T-helper 17 cell (primary cell): ENCODE data around the gene CD276. TPM values are rescaled to one million over a fixed set of nuclear protein-coding genes. Genes with fewer than 3 reads are reported as not detected.
"Not testable (repeated sequence)": the region's sequence is repeated elsewhere in the genome, so short reads cannot be mapped to it uniquely, and the experiment has no call there.

Experiments
- ATAC-seq: fragments of 150-1000 bp; cut with Tn5 transposase; 2 replicates; pipeline ENCODE4 v1.10.0; 2021; ENCODE audit warnings: mild to moderate bottlenecking, moderate library complexity
- DNase-seq, 3 donors: peaks; one replicate each; pipeline versions ENCODE4 v3.0.0 to v3.0.0-alpha.2; 2020 to 2021
- H3K9me3 ChIP-seq: one replicate; pipeline ENCODE4 v1.7.0; 2013; ENCODE audit warnings: low read length, mild to moderate bottlenecking; ENCODE audit not compliant: control insufficient read depth, poor library complexity, severe bottlenecking
- H3K27ac Mint-ChIP-seq: one replicate; pipeline ENCODE4 v1.8.0; 2022; ENCODE audit warnings: mild to moderate bottlenecking, moderate library complexity, mixed read lengths
- H3K27me3 Mint-ChIP-seq: one replicate; pipeline ENCODE4 v1.8.0; 2022; ENCODE audit warnings: mixed read lengths
- H3K36me3 Mint-ChIP-seq: one replicate; pipeline ENCODE4 v1.8.0; 2022; ENCODE audit warnings: low read depth, mixed read lengths
- H3K4me1 Mint-ChIP-seq: one replicate; pipeline ENCODE4 v1.8.0; 2022; ENCODE audit warnings: mild to moderate bottlenecking, mixed read lengths
- H3K4me3 Mint-ChIP-seq: one replicate; pipeline ENCODE4 v1.8.0; 2022; ENCODE audit warnings: mild to moderate bottlenecking, moderate library complexity, mixed read lengths
- total RNA-seq, 4 donors: library from RNA in 2 of 4; stranded (reverse) in 2 of 4; gene quantifications; one replicate each; pipeline ENCODE4 v1.2.3 and lab custom pipeline; 2022 to 2026

CD276 gene
- total RNA-seq, 2 donors from 2014 or later: not detected

DNA sequence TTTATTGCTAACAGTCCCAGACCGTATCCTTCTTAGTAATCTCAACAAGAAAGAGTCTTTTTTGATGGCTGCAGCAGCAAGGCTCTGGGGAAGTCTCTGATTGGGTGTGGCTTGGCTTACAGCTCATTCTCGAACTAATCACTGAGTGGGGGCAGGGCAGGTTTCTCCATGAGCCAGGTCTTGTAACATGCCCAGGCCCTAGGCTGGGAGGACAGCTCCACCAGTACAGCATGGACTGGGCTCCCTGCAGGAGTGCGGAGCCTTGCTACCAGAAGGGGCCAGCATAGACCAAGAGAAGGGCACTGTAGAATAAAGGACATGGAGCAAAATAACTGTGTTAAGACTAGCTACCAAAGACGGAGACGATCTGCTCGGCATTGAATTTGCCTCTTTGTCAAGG lies 7.2 kb downstream of the CD276 start:
- ATAC-seq: no peak
- Mint-ChIP-seq H3K4me3 (no peak overlapping the region), H3K27me3 (peaks cover 48% of the 10 kb centered on the region), H3K36me3 (no peaks in the 10 kb centered on the region), H3K4me1 (peaks cover 13% of the 10 kb centered on the region), H3K27ac (no peak overlapping the region)
- no peaks in the 10 kb centered on the region for H3K9me3 ChIP-seq
- no peak for DNase-seq

GRCh38 chr15:73694419-73694818 lies 10.2 kb downstream of the CD276 start:
- DNase-seq: no peak
- Mint-ChIP-seq H3K4me1 (peaks cover 30% of the 10 kb centered on the region), H3K36me3 (no peaks in the 10 kb centered on the region), H3K4me3 (no peak overlapping the region), H3K27ac (no peak overlapping the region), H3K27me3 (peaks cover 47% of the 10 kb centered on the region)
- no peak for ATAC-seq
- H3K9me3 ChIP-seq: no peaks in the 10 kb centered on the region

DNA sequence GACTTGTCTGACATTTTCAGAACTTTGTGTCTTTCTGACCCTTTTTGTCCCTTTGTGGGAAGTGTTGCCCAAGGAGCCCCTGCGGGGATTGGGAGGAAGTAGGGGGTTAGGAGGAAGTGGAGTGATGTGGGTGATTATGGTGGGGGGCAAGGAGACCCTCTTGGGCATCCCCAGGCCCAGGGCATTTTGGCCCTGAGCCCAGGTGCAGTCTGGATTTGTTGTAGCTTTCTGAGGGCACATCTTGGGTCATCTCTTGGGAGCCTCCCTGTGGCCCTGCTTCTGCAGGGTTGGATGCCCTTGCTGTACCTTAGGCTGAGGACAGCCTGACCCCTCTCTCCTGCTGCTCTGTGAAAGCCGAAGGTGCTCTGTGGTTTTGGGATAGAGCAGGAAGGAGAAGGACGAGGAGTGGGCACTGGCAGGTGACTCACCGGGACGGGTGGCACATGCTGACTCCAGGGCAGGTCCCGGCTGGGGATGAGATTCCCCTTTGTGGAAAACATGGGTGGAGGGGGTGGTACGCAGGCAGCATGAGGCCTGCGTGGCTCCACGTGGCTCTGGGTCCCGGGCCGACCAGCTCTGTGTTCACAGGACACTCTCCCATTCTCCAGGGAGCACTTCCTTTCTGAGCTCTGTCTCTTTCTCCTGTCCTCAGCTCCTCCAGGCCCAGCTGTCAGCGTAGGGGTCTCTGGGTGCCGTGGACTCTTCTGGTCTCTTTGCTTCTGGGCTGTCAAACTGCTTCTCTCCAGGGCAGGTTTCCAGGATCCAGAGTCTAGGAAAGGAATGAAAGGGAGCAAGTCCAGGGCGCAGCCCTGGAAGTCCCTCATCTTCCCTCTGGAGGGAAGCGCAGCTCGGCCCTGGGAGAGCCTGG lies 11.8 kb downstream of the CD276 start:
- Mint-ChIP-seq H3K4me3 (peak overlapping the region; percentile 84), H3K4me1 (peaks cover 35% of the 10 kb centered on the region), H3K27me3 (peaks cover 53% of the 10 kb centered on the region), H3K36me3 (no peaks in the 10 kb centered on the region), H3K27ac (no peak overlapping the region)
- ATAC-seq: no peak
- DNase-seq: no peak
- no peaks in the 10 kb centered on the region for H3K9me3 ChIP-seq

- peaks cover 59% of the 10 kb centered on the region for H3K27me3 Mint-ChIP-seq
- peaks cover 35% of the 10 kb centered on the region for H3K4me1 Mint-ChIP-seq
- DNase-seq (no peak), ATAC-seq (no peak)
- peak overlapping the region; percentile 84 for H3K4me3 Mint-ChIP-seq
- H3K27ac Mint-ChIP-seq: peak overlapping the region; percentile 77
- no peaks in the 10 kb centered on the region for H3K9me3 ChIP-seq
- H3K36me3 Mint-ChIP-seq: no peaks in the 10 kb centered on the region
These were observed 12.4 kb downstream of the CD276 start for GRCh38 chr15:73696641-73697001.

DNA sequence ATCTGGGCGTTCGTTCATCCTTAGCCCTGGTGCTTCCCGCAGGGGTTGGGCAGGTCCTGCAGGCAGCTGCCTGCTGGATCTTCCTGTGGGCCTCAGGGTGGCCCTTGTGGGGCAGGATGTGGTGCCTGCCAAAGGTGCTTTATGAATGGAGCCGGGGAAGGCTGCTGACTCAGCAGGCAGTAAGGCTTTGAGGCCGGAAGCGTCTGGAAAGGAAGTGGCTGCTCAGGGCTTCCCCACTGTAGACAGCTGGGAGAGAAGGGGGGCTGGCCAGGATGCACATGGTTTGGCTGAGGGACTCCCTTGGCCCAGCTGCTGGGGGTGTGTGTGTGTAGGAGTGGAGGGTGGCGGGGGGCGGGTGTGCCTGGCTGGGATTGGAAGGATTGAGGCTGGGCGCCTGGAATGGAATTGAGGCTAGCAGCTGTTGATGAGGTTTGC lies 12.9 kb downstream of the CD276 start:
- DNase-seq (peak; percentile 53 to 69 (median 62)), ATAC-seq (peak; percentile 96)
- Mint-ChIP-seq H3K27ac (peak overlapping the region; percentile 77), H3K27me3 (peaks cover 63% of the 10 kb centered on the region), H3K36me3 (no peaks in the 10 kb centered on the region), H3K4me3 (peak overlapping the region; percentile 84), H3K4me1 (peaks cover 35% of the 10 kb centered on the region)
- H3K9me3 ChIP-seq: no peaks in the 10 kb centered on the region

- Mint-ChIP-seq H3K4me3 (no peak overlapping the region), H3K27ac (no peak overlapping the region), H3K4me1 (peaks cover 25% of the 10 kb centered on the region), H3K36me3 (no peaks in the 10 kb centered on the region), H3K27me3 (peaks cover 53% of the 10 kb centered on the region)
- H3K9me3 ChIP-seq: no peaks in the 10 kb centered on the region
- DNase-seq (no peak), ATAC-seq (no peak)
These were observed 15.3 kb downstream of the CD276 start for GRCh38 chr15:73699249-73700040.

GRCh38 chr15:73700041-73700842 lies 16.1 kb downstream of the CD276 start:
- Mint-ChIP-seq H3K4me1 (peaks cover 30% of the 10 kb centered on the region), H3K27me3 (peaks cover 56% of the 10 kb centered on the region), H3K36me3 (no peaks in the 10 kb centered on the region), H3K4me3 (no peak overlapping the region), H3K27ac (no peak overlapping the region)
- peak; percentile 37 for ATAC-seq
- H3K9me3 ChIP-seq: no peaks in the 10 kb centered on the region
- DNase-seq: peak; percentile 51 to 62 (median 54)

GRCh38 chr15:73702311-73703239 lies 18.4 kb downstream of the CD276 start:
- Mint-ChIP-seq H3K27me3 (peaks cover 57% of the 10 kb centered on the region), H3K4me1 (peaks cover 17% of the 10 kb centered on the region)
- not testable (repeated sequence) for DNase-seq, H3K27ac Mint-ChIP-seq, H3K36me3 Mint-ChIP-seq, H3K4me3 Mint-ChIP-seq, H3K9me3 ChIP-seq, ATAC-seq

- ATAC-seq, H3K4me3 Mint-ChIP-seq, H3K4me1 Mint-ChIP-seq, H3K9me3 ChIP-seq, H3K27ac Mint-ChIP-seq, H3K36me3 Mint-ChIP-seq, DNase-seq: not testable (repeated sequence)
- H3K27me3 Mint-ChIP-seq: peaks cover 60% of the 10 kb centered on the region
These were observed 19.4 kb downstream of the CD276 start for GRCh38 chr15:73703601-73704000.

GRCh38 chr15:73704142-73704868 lies 20.1 kb downstream of the CD276 start:
- not testable (repeated sequence) for H3K9me3 ChIP-seq, H3K27ac Mint-ChIP-seq, H3K36me3 Mint-ChIP-seq, DNase-seq, H3K4me1 Mint-ChIP-seq, ATAC-seq, H3K4me3 Mint-ChIP-seq
- H3K27me3 Mint-ChIP-seq: peaks cover 54% of the 10 kb centered on the region

- Mint-ChIP-seq H3K36me3 (peaks cover 7% of the 10 kb centered on the region), H3K27ac (no peak overlapping the region), H3K4me1 (peaks cover 8% of the 10 kb centered on the region), H3K27me3 (peaks cover 51% of the 10 kb centered on the region), H3K4me3 (no peak overlapping the region)
- no peaks in the 10 kb centered on the region for H3K9me3 ChIP-seq
- ATAC-seq (peak; percentile 83), DNase-seq (peak; percentile 36 to 55 (median 45))
These were observed 20.9 kb downstream of the CD276 start for GRCh38 chr15:73704869-73705645.
